ENCODE results near the gene CYP19A1.

DNA sequence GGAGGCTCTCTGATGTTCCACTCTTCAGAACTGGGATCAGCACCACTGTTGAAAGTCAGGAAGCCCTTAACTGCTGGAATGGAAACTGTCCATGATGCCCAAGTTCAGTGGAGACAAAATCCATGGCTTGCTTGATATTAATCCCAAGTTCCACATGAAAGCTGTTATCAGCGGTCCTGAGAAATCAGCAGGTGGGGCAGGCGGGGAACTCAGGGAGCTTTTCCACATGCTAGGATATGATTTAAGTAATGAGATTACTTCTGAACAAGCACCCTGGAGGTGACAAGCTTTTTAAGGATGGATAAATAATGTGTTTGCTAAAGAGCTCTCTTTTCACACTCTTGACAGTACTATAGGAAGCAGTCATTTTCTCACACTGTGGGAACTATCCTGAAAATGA, 82.9 kb downstream of the CYP19A1 start:
- TF ChIP-seq POLR2A (IDR thresholded peaks at IDR 0.05; ENCODE audit: low read length) (no peak), GATA1 (IDR thresholded peaks at IDR 0.05; ENCODE audit: low read depth, low read length) (no peak)

All from erythroblast (primary cell).